Vagina (tissue), 2 donors: ENCODE results near the gene ZNF888. TPM values are rescaled to one million over a fixed set of nuclear protein-coding genes. Genes with fewer than 3 reads are reported as not detected.
A peak's percentile ranks its signal among the peaks of the same experiment; 100 is the strongest.
"Not testable (repeated sequence)": the region's sequence is repeated elsewhere in the genome, so short reads cannot be mapped to it uniquely, and the experiment has no call there.

Experiments used
- DNase-seq, 2 donors: peaks; one replicate each; pipeline ENCODE4 v3.0.0-alpha.2; 2017; ENCODE audit errors: extremely low spot score in 2 of 2
- H3K27ac ChIP-seq: fragments of 200-600 bp; sonication (generic); one replicate; pipeline ENCODE4 v1.5.1; 2019
- H3K27me3 ChIP-seq: fragments of 200-600 bp; sonication (generic); one replicate; pipeline ENCODE4 v1.5.1; 2019
- H3K36me3 ChIP-seq, 2 donors: fragments of 200-600 bp; sonication (generic); one replicate each; pipeline ENCODE4 v1.5.1; 2017 to 2019
- H3K4me1 ChIP-seq: fragments of 200-600 bp; sonication (generic); one replicate; pipeline ENCODE4 v1.5.1; 2019
- H3K4me3 ChIP-seq, 2 donors: fragments of 200-600 bp; sonication (generic); 1 replicate in 1 of 2; 2 replicates in 1 of 2; pipeline ENCODE4 v1.5.1; 2016 to 2019
- H3K9me3 ChIP-seq: fragments of 200-600 bp; sonication (generic); one replicate; pipeline ENCODE4 v1.5.1; 2019
- POLR2A ChIP-seq, 2 donors: fragments of 450-650 bp; IDR thresholded peaks; one replicate each; pipeline ENCODE4 v1.6.1; 2017; ENCODE audit warnings: antibody characterized with exemption in 2 of 2, mild to moderate bottlenecking in 2 of 2, moderate library complexity in 2 of 2
- POLR2AphosphoS5 ChIP-seq, 2 donors: sonication (generic); formaldehyde crosslinking; IDR thresholded peaks; one replicate each; pipeline ENCODE4 v1.9.0; 2017; ENCODE audit warnings: antibody characterized with exemption in 2 of 2, mild to moderate bottlenecking in 2 of 2, low read depth in 1 of 2; ENCODE audit not compliant: insufficient read depth in 1 of 2
- intact Hi-C: fragments of 100-400 bp; cut with DNase I; formaldehyde crosslinking; loops from one replicate; pipeline ENCODE4 v1.15.1; 2023
- total RNA-seq: library from RNA; depleted of rRNA; stranded (reverse); fragments of >200 nt; gene quantifications from one replicate; pipeline ENCODE4 v1.2.3, GENCODE V29; 2016
- TF ChIP-seq, protein P1 (sequence below), 3 experiments: fragments of 450-650 bp in 2 of 3; fragments of 200-600 bp in 1 of 3; sonication (generic) in 1 of 3; IDR thresholded peaks; one replicate each; pipeline ENCODE4 v1.5.1; 2017 to 2019; ENCODE audit warnings: antibody characterized with exemption in 3 of 3, mild to moderate bottlenecking in 2 of 3, moderate library complexity in 2 of 3

Gene ZNF888
- total RNA-seq, 1 donor from 2014 or later, result 3.7 TPM

DNA sequence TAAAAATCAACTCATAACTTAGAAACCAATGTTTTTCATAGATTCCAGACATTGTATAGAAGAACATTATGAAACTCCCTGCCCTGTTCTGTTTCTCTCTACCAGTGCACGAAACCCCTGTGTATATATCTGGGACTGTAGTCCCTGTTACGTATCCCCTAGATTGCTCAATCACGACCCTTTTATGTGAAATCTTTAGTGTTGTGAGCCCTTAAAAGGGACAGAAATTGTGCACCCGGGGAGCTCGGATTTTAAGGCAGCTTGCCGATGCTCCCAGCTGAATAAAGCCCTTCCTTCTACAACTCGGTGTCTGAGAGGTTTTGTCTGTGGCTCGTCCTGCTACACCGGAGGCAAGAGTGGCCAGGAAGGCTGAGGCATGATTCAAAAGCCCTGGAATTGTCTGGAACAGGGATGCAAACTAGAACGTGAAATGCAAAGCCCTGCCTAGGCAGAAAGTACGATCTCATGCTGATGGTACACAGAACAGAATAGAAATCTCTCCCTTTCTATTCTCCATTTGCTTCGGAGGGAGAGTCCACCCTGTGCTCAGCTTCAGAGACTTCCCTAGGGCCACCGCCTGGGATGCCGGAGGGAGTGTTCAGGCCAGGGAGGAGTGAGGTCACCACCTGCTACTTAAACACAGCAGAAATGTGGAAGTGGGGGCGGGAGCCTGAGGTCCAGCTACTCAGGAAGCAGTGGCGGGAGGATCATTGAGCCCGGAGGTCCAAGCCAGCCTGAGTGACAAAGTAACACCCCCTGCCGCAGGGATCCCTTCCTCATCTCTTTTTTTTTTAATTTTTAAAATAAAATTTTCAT is 758 bp upstream of the ZNF888 start:
- peak overlapping the region; percentile 47 to 86 for H3K4me3 ChIP-seq
- peaks cover 0 to 7% of the 10 kb centered on the region in 2 donors for H3K36me3 ChIP-seq
- no peak for DNase-seq
- TF ChIP-seq, protein P1, sequence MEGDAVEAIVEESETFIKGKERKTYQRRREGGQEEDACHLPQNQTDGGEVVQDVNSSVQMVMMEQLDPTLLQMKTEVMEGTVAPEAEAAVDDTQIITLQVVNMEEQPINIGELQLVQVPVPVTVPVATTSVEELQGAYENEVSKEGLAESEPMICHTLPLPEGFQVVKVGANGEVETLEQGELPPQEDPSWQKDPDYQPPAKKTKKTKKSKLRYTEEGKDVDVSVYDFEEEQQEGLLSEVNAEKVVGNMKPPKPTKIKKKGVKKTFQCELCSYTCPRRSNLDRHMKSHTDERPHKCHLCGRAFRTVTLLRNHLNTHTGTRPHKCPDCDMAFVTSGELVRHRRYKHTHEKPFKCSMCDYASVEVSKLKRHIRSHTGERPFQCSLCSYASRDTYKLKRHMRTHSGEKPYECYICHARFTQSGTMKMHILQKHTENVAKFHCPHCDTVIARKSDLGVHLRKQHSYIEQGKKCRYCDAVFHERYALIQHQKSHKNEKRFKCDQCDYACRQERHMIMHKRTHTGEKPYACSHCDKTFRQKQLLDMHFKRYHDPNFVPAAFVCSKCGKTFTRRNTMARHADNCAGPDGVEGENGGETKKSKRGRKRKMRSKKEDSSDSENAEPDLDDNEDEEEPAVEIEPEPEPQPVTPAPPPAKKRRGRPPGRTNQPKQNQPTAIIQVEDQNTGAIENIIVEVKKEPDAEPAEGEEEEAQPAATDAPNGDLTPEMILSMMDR (IDR thresholded peaks at IDR 0.05), result no peak
- TF ChIP-seq POLR2A (IDR thresholded peaks at IDR 0.05) (no peak), POLR2AphosphoS5 (IDR thresholded peaks at IDR 0.05; ENCODE audit: insufficient read depth in 1 of 2, low read depth in 1 of 2) (no peak)
- H3K4me1 ChIP-seq, result peaks cover 22% of the 10 kb centered on the region
- intact Hi-C loops, result no loop called here
- no peaks in the 10 kb centered on the region for H3K27me3 ChIP-seq
- H3K9me3 ChIP-seq, result no peaks in the 10 kb centered on the region
- peak overlapping the region; percentile 85 for H3K27ac ChIP-seq

DNA sequence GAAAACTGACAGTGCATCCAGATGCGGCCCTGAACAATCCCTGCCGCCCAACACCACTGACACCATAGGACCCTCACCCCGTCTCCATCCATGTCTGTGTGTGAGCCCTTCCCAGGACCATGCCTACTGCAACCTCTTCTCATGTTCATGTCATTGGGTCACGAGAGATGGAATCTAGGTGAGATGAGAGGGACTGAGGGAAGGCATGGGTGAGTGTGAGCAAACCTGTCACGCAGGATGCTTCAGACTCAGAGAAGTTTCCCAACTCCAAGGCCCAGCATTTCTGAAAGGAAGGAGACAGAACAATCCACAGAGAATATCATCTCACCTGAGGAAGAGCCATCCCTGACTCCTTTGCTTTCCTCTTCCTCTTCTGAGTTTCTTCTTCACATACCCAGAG is 5.7 kb downstream of the ZNF888 start:
- TF ChIP-seq POLR2A (IDR thresholded peaks at IDR 0.05), result no peak
- TF ChIP-seq, protein P1 (IDR thresholded peaks at IDR 0.05), result no peak
- no peak for TF ChIP-seq POLR2AphosphoS5 (IDR thresholded peaks at IDR 0.05; ENCODE audit: insufficient read depth in 1 of 2, low read depth in 1 of 2)
- Histone ChIP-seq H3K27me3 (no peaks in the 10 kb centered on the region), H3K9me3 (no peaks in the 10 kb centered on the region), H3K4me1 (peaks cover 8% of the 10 kb centered on the region), H3K4me3 (no peak overlapping the region), H3K27ac (no peak overlapping the region), H3K36me3 (peaks cover 0 to 13% of the 10 kb centered on the region in 2 donors)
- no peak for DNase-seq
- intact Hi-C loops, result no loop called here

DNA sequence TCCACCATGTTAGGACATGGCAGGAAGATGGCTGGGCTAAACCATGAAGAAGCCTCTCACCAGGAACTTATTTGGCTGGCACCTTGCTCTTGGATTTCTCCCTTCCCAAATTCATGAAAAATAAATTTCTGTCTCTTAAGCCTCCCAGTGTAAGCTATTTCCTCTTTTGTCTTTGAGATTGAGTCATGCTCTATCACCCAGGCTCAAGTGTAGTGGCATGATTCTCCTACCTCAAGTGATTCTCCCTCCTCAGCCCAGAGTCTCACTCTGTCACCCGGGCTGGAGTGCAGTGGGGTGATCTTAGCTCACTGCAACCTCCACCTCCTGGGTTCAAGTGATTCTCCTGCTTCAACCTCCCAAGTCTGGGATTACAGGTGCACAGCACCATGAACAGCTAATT is 12.6 kb downstream of the ZNF888 start:
- Histone ChIP-seq H3K4me1 (no peaks in the 10 kb centered on the region), H3K4me3 (no peak overlapping the region), H3K27me3 (no peaks in the 10 kb centered on the region), H3K9me3 (no peaks in the 10 kb centered on the region), H3K27ac (no peak overlapping the region), H3K36me3 (peaks cover 0 to 37% of the 10 kb centered on the region in 2 donors)
- no peak for DNase-seq
- TF ChIP-seq, protein P1 (IDR thresholded peaks at IDR 0.05), result no peak
- TF ChIP-seq POLR2AphosphoS5 (IDR thresholded peaks at IDR 0.05; ENCODE audit: insufficient read depth in 1 of 2, low read depth in 1 of 2), result no peak
- no peak for TF ChIP-seq POLR2A (IDR thresholded peaks at IDR 0.05)
- intact Hi-C loops, result no loop called here

DNA sequence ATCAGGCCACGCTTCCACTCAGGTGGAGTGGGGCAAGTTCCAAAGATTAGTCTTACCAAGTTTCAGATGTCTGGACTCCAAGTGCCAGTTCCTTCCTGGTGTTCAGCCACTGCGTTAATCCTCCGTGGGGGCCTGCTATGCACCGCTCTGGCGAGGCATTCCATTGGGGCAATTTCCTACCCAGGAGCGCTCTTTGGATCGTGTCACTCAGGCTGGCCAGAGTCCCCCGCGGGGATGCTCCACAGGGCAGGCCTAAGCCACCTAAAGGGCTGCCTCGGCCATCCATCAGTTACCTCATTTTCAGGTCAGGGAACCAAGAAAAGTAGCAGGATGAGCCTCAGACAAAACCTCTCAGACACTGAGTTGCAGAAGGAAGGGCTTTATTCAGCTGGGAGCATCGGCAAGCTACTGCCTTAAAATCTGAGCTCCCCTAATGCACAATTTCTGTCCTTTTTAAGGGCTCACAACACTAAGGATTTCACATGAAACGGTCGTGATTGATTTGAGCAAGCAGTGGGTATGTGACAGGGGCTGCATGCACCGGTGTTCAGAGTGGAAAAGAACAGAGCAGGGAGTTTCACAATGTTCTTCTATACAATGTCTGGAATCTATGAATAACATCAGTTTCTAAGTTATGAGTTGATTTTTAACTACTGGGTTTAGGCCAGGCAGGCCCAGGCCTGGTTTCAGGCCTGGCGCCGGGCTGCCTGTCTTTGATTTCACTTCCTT is 19.0 kb downstream of the ZNF888 start:
- Histone ChIP-seq H3K36me3 (peaks cover 0 to 24% of the 10 kb centered on the region in 2 donors), H3K27ac (peak overlapping the region; percentile 46)
- DNase-seq, H3K4me1 ChIP-seq, H3K9me3 ChIP-seq, H3K27me3 ChIP-seq, intact Hi-C loops, H3K4me3 ChIP-seq: not testable (repeated sequence)

DNA sequence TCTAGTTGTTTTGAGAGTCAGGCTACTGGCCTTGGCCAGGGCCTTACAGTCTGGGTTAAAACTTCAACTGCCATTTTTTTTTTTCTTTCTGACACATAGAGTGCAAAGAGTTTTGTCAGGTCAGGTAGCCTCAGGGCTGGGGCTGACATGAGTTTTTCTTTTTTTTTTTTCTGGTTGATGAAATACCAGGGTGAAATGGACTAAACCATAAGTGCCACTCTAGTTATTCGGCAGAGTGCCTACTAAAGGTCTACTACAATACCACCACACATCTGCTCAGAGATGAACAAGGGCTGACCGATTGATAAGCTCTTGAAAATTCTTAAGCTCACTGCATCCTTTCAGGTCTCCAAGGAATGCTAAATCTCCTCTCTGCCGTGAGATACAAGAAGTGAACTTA is 21.4 kb downstream of the ZNF888 start:
- Histone ChIP-seq H3K27me3 (no peaks in the 10 kb centered on the region), H3K4me3 (no peak overlapping the region), H3K4me1 (peaks cover 6% of the 10 kb centered on the region), H3K9me3 (no peaks in the 10 kb centered on the region), H3K36me3 (peaks cover 0 to 8% of the 10 kb centered on the region in 2 donors), H3K27ac (no peak overlapping the region)
- intact Hi-C loops, result no loop called here
- DNase-seq, result no peak
- TF ChIP-seq POLR2A (IDR thresholded peaks at IDR 0.05) (no peak), POLR2AphosphoS5 (IDR thresholded peaks at IDR 0.05; ENCODE audit: insufficient read depth in 1 of 2, low read depth in 1 of 2) (no peak)
- TF ChIP-seq, protein P1 (IDR thresholded peaks at IDR 0.05), result no peak

DNA sequence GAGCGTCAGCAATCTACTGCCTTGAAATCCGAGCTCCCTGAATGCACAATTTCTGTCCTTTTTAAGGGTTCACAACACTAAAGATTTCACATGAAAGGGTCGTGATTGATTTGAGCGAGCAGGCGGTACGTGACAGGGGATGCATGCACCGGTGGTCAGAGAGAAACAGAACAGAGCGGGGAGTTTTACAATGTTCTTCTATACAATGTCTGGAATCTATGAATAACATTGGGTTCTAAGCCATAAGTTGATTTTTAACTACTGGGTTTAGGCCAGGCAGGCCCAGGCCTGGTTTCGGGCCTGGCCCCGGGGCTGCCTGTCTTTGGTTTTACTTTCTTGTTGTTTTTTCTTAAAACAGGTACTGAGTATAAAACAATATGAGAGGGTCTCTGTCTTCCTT is 24.6 kb downstream of the ZNF888 start:
- H3K27me3 ChIP-seq, H3K36me3 ChIP-seq, H3K4me3 ChIP-seq, DNase-seq, H3K9me3 ChIP-seq: not testable (repeated sequence)
- peaks cover 17% of the 10 kb centered on the region for H3K4me1 ChIP-seq
- peak overlapping the region; percentile 85 for H3K27ac ChIP-seq
- intact Hi-C loops, result loop anchor here (1.0 kb wide), 1 partner anchor 46 kb away; no protein-coding TSS in a partner anchor
